ENCODE data around the gene SLC27A3. TPM values are rescaled to one million over a fixed set of nuclear protein-coding genes. Genes with fewer than 3 reads are reported as not detected.
A peak's percentile ranks its signal among the peaks of the same experiment; 100 is the strongest.

SLC27A3 gene
- polyA plus RNA-seq, 3 donors: 84.5 to 123 (median 118) TPM

DNA sequence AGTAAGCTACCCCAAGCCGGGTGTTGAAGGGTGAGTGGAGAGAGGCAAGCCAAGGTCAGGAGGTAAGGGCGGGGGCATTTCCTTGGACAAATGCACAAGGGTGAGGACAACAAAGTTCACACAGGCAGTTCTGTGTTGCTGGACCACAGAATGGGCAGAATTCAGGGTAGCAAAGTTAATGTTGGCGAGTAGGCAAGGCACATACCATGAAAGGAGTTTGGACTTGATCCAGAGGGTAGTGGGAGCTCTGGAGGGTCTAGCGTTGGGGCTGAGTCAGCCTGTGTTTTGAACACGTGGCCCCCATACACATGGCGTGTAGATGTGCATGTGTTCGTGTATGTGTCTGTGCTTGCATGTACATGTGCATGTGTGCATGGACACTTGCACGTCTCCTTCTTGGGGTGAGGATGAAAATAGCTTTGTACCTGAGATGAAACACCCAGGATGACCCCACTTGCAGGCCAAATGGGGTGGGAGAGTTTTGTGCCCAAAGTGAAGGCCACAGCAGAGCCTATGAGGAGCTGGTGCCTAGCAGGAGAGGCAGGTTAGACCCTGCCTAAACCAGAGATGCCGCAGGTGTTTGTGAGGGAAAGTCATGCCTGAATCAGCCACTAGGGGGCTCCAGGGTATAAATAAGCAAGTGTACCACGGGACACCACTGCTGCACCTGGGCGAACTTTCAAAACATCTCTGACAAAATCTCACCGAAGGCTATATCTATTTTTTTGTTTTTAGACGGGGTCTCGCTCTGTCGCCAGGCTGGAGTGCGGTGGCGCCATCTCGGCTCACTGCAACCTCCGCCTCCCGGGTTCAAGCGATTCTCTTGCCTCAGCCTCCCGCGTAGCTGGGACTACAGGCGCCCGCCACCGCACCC lies 21.8 kb downstream of the SLC27A3 start:
- WGBS (ENCODE audit: insufficient coverage): 68% methylated on average over 23 of the region's 26 CpGs

DNA sequence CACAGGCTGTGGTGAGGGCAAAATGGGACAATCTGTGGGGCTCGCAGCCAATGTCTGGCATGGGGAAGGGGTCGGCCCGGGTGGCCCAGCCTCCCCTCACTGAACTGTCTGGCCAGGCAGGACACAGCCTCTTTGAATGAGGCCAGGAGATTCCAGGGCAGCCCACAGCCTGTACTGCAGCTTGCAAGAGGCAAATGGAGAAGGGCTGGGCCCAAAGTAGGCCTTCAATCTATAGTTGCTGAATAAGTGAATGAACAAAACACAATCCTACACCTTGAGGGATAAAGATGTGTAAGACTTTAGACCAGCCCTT lies 23.2 kb downstream of the SLC27A3 start:
- Mint-ChIP-seq H3K36me3 (peaks cover 26 to 27% of the 10 kb centered on the region in 2 donors), H3K27ac (peak overlapping the region in 1 of 7 donors; percentile 30), H3K9me3 (peaks cover 0 to 3% (median 0%) of the 10 kb centered on the region in 7 donors), H3K27me3 (ENCODE audit: low read depth in 3 of 3) (peaks cover 0 to 4% (median 2%) of the 10 kb centered on the region in 3 donors), H3K4me1 (peaks cover 22% of the 10 kb centered on the region), H3K4me3 (no peak overlapping the region)
- Histone ChIP-seq H3K4me3 (replicated peaks in 1 of 3; ENCODE audit: low read depth in 2 of 3, low read length in 3 of 3) (no peak overlapping the region), H3K4me1 (ENCODE audit: control insufficient read depth in 1 of 2, insufficient read depth in 2 of 2, low read length in 2 of 2) (peaks cover 10 to 11% of the 10 kb centered on the region in 2 donors), H3K27ac (ENCODE audit: low read depth in 1 of 2, low read length in 2 of 2) (no peak overlapping the region), H3K27me3 (ENCODE audit: control insufficient read depth in 2 of 2, insufficient read depth in 2 of 2, low read length in 2 of 2) (no peaks in the 10 kb centered on the region), H3K9me3 (replicated peaks in 1 of 2; ENCODE audit: control insufficient read depth in 1 of 2, insufficient read depth in 1 of 2, low read length in 2 of 2) (no peaks in the 10 kb centered on the region), H4K20me1 (ENCODE audit: insufficient read depth, low read length) (no peaks in the 10 kb centered on the region), H3K4me2 (replicated peaks; ENCODE audit: extremely low read depth, low read length, poor library complexity, severe bottlenecking) (no peak overlapping the region), H3K9ac (ENCODE audit: insufficient read depth, low read length, poor library complexity, severe bottlenecking) (no peak overlapping the region), H3K36me3 (replicated peaks in 1 of 2; ENCODE audit: control insufficient read depth in 1 of 2, insufficient read depth in 2 of 2, low read length in 2 of 2) (peaks cover 0 to 2% of the 10 kb centered on the region in 2 donors), H3K79me2 (ENCODE audit: insufficient read depth, low read length) (no peaks in the 10 kb centered on the region), H2AFZ (ENCODE audit: insufficient read depth, low read depth, low read length, poor library complexity, severe bottlenecking) (no peak overlapping the region)
- TF ChIP-seq, protein P1, sequence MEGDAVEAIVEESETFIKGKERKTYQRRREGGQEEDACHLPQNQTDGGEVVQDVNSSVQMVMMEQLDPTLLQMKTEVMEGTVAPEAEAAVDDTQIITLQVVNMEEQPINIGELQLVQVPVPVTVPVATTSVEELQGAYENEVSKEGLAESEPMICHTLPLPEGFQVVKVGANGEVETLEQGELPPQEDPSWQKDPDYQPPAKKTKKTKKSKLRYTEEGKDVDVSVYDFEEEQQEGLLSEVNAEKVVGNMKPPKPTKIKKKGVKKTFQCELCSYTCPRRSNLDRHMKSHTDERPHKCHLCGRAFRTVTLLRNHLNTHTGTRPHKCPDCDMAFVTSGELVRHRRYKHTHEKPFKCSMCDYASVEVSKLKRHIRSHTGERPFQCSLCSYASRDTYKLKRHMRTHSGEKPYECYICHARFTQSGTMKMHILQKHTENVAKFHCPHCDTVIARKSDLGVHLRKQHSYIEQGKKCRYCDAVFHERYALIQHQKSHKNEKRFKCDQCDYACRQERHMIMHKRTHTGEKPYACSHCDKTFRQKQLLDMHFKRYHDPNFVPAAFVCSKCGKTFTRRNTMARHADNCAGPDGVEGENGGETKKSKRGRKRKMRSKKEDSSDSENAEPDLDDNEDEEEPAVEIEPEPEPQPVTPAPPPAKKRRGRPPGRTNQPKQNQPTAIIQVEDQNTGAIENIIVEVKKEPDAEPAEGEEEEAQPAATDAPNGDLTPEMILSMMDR (IDR thresholded peaks at IDR 0.05): no peak
- intact Hi-C loops (cut with micrococcal nuclease): loop anchor here (5.0 kb wide), 1 partner anchor 189 kb away; the partner anchor contains the start of gene RAB13 (in 2 of the 2)
- no peak for DNase-seq
- WGBS (ENCODE audit: insufficient coverage): 100% methylated on average over 3 of the region's 3 CpGs

More for the DNA sequence above, 21.8 kb downstream of the SLC27A3 start:
- Mint-ChIP-seq H3K27me3 (ENCODE audit: low read depth in 3 of 3) (peaks cover 1 to 5% (median 2%) of the 10 kb centered on the region in 3 donors), H3K9me3 (peaks cover 0 to 3% (median 0%) of the 10 kb centered on the region in 7 donors), H3K36me3 (peaks cover 14 to 16% of the 10 kb centered on the region in 2 donors), H3K27ac (peak overlapping the region in 4 of 7 donors; percentile 16 to 67 (median 44)), H3K4me3 (no peak overlapping the region), H3K4me1 (peaks cover 18% of the 10 kb centered on the region)
- Histone ChIP-seq H3K4me3 (replicated peaks in 1 of 3; ENCODE audit: low read depth in 2 of 3, low read length in 3 of 3) (no peak overlapping the region), H3K36me3 (replicated peaks in 1 of 2; ENCODE audit: control insufficient read depth in 1 of 2, insufficient read depth in 2 of 2, low read length in 2 of 2) (peaks cover 0 to 2% of the 10 kb centered on the region in 2 donors), H2AFZ (ENCODE audit: insufficient read depth, low read depth, low read length, poor library complexity, severe bottlenecking) (no peak overlapping the region), H3K27me3 (ENCODE audit: control insufficient read depth in 2 of 2, insufficient read depth in 2 of 2, low read length in 2 of 2) (no peaks in the 10 kb centered on the region), H3K4me1 (ENCODE audit: control insufficient read depth in 1 of 2, insufficient read depth in 2 of 2, low read length in 2 of 2) (peaks cover 7 to 10% of the 10 kb centered on the region in 2 donors), H3K4me2 (replicated peaks; ENCODE audit: extremely low read depth, low read length, poor library complexity, severe bottlenecking) (no peak overlapping the region), H3K9me3 (replicated peaks in 1 of 2; ENCODE audit: control insufficient read depth in 1 of 2, insufficient read depth in 1 of 2, low read length in 2 of 2) (no peaks in the 10 kb centered on the region), H4K20me1 (ENCODE audit: insufficient read depth, low read length) (no peaks in the 10 kb centered on the region), H3K9ac (ENCODE audit: insufficient read depth, low read length, poor library complexity, severe bottlenecking) (no peak overlapping the region), H3K79me2 (ENCODE audit: insufficient read depth, low read length) (no peaks in the 10 kb centered on the region), H3K27ac (ENCODE audit: low read depth in 1 of 2, low read length in 2 of 2) (no peak overlapping the region)
- TF ChIP-seq, protein P1 (IDR thresholded peaks at IDR 0.05): peak; percentile 98
- intact Hi-C loops (cut with micrococcal nuclease): loop anchor here (5.0 kb wide), 1 partner anchor 190 kb away; the partner anchor contains the start of gene RAB13 (in 2 of the 2)
- DNase-seq: peak; percentile 47 to 71 (median 68)
